Measurements from ENCODE around the gene SEMA6A.

Gene SEMA6A

DNA sequence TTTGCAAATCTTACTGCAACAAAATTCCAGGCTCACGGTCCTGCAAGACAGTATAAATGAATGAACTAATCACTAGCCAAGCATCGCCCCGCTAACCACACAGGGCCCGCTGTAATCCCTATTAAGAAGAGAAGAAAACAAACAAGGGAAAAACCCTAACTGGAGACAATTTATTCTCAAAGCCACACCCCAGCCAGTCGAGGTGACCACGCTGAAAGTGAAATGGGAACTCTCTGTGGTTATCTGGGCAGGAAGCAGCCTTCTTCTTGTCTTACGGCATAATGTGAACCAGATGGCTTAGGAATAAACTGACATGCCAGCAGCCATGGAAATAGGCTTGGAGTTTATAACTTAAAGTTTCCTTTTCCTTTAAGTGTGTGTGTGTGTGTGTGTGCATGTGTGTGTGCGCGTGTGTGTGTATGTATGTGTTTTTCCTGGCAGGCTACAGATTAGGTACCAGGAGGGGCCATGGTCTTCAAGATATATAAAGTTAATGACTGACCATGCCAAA, 120.2 kb downstream of the SEMA6A start:
- DNase-seq, result peak; percentile 94

DNA sequence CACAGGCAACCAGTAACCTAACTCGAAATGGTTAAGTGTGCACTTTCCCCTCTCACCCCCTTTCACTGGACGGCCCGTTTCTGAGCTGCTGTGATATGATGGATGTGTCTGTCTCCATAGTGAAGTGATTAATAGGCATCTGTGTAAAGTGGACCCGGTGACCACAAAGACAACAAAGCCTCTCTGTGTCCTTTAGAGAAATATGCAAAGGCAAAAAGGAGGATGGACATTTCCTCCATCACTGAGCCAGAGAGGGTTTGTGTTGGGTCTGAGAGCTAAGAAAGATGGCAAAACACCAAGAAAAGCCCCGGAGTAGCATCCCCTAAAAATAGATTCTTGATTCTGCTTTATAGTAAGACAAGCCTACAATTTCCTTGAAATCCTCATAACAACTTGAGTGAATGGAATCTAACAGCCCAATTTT, 120.6 kb downstream of the SEMA6A start:
- DNase-seq, result no peak

DNA sequence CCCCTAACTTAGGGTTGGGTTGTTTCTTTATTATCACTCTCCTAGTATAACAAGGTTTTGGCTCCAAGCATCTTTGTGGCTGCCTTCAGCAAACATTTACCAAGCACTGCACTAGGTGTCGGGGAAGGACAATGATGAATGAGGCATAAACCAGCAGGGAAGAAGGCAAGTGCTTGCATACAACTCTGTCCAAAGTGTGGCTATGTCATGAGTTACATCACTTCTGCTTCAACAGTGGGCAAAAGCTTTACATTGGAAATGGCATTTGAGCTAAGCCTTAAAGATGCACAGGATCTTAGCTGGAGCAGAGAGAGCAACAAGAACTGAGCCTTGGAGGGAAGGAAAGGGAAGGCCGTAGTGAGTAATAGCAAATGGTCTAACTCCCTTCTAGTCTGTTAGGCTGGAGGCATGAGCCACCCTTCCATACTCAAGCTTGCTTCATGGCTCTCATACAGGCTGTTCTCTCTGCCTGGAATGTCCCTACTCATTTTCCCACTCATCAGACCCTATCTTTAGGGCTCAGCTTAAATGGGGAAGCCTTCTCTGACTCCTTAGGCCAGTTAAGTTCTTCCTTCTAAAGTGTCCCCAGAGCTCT, 121.8 kb downstream of the SEMA6A start:
- no peak for DNase-seq

DNA sequence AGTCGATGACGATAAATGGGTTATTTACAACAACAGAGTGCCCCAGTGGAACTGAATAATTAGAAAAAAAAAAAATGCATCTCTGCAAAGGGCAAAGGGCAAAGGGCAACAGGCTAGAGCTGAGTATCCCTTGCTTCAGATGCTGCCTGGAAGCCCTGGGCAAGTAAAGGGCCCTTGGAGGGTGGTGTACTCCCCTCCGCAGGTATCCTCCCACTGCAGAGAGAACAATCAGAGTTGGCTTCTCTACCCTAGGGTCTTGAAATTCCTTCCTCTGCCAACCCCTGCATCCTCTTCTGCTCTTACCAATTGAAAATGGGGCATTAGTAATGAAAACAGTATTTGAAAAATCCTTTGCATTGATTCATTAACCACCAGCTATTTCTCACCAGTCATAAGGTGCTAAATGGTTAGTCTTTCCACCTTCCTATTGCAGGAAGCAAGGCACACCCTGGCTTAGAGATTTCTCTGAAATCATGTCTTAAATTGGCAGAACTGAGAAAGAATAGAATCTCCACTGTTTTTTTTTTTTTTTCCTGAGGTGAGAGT, 122.6 kb downstream of the SEMA6A start:
- peak; percentile 14 for DNase-seq

DNA sequence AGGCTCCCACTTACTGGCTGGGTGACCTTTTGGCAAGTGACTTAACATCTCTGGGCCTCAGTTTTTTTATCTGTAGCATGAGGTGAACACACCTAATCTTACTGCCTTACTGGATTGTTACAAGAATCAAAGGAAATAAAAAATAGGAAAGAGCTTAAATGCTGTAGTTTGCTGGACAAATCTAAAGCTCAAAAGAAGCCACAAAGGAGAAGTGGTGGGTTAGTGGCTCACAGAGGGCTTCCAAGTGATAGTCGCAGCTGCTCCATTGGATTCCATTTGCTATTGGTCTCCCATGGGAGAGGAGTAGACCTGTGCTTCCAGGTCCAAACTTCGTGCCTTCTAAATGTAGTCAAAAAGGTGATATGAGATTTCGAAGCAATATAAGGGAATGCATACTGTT, 123.6 kb downstream of the SEMA6A start:
- DNase-seq, result no peak

DNA sequence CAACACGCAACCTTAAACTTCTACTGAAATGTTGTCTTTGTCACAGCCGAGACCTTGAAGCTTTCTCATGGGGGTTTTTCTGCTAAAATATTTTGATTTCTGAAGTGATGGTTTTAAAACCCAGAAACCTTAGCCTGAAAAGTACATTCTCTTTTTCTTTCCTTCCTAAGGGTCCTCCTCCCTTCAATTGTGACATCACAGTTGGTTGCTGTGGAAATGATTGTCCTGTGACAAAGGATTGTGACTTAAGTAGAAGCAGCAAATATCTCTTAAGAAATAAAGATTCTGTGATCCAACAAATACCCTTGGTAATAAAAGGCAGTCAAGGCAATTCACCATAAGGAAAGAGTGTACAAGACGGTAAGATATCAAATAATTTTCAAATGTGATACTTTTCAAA, 125.2 kb downstream of the SEMA6A start:
- no peak for DNase-seq

DNA sequence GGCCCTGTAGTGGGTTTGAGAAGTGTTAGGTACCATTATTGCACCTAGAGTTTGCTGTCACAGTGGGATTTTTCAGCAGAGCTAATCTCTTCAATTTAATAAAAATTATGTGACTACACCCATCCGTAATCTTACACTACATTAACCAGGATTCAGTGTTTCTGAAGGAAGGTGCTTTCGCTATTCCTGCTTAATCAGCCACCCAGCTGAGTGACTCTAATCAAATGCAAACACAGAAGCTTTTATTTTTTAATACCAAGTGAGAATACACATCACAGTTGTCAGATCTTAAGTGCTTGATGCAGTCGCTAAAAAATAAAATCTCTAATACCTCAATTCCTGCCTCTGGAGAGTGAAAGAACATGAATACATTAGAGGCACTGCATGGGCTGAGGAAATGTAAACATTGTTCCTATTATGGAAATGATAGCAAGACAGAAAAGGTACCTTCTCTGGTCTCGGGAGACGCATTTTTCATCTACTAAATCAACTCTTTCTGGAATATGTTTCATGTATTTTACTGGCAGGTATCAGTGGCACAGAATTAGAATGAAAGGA, 125.7 kb downstream of the SEMA6A start:
- DNase-seq, result no peak

DNA sequence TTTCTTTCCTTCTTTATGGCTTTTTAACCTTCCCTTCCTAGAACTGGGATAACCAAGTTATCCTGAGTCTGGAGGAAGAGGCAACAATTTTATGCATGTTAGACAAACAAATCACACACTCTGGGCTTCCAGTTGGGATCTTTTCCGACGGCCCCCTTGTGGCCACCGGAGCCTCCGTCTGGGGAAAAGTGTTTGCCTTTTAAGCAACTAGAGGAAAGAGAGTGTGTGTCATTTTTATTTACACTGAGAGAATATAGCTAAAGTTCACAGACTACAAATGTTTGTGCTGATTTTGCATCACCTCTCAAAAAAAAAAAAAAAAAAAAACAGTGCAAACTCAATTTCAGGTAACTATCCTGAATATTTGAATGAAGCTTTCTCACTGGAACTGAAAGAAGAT, 126.2 kb downstream of the SEMA6A start:
- DNase-seq, result no peak

DNA sequence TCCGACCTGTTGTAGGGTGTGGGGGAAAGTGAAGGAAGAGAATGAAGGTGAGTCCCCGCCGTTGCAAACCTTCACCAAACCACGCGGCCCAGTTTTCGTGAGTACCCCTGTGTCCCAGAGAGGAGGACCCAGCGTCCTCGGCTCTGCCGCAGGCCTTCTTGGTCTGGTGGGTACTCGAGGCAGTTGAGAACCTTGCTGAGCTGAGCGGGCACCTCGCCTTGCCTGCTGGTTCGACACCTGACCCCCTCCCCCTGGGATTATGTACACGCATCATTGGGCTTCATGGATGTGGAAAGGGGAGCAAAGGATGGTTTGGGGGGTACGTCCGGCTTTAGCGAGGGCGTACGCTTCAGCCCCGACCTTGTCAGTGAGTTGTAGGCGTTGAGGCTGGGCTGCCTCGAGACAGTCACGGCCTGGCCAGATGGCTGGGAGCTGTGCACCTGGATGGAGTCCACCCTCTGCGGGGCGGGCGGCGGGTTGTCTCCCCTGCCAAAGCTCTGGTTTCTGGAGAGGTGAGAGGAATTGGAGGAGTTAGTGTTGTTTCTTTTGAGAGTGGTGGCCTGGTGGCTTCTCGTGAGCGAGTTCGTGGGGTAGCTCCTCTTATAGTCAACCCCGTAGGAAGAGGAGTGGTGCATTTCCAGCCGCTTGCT, 128.1 kb downstream of the SEMA6A start:
- DNase-seq, result no peak

DNA sequence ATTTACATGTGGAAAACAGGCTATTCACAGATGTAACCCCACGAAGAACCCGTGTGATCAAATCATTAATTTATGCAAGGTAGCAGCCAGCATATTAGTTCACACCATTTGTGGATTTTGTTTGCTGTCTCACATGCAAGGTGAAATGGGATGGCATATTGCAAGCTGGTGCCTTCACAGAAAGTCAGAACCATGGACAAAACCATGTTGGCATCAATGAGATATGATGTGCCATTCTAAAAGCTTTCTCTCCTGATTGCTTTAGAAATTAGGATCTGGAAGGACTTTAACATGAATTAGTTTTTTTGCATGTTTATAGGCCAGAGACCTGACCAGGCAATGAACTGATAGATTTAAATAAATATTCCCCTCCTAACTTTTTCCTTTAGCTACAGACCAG, 129.3 kb downstream of the SEMA6A start:
- no peak for DNase-seq

DNA sequence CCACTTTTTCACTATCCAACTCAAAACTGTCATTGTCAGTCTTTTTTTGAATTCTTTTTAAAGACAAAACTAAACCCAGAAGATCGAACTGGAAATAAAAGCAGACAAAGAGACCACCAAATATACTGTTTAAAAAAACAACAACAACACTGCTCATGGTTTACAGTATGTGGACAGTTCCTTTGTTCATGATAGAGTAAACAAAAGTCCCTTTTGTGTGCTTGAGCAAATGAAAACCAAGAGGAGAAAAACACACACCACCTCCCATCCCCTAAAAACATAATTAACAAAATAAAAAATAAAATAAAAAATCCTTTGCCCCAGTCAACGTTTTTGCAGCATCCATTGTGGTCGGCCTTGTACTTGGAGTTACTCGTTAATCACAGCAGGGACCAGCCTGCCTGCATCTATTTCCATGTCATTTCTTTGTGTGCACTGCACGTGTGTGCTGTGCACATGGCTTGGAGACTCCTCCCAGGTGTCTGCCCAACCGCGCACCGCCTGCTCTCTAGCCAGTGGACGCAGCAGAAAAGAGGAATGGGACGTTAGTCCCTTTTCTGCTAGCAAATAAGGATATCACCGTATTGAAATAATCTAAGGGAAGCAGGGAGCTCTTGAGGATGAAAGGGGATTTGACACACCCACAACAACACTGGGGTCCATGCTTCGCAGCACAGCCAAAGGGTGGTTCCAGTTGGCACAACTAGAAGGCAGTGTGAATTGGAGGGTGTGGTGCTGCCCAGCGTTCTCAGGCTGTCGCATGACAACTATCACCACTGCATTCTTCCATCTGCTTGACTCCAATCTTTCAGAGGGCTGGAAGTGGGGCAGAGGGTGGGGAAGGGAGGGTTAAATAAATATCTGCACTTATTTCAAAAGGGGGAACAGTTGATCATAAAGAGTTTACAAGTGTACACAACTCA, 130.0 kb downstream of the SEMA6A start:
- no peak for DNase-seq

DNA sequence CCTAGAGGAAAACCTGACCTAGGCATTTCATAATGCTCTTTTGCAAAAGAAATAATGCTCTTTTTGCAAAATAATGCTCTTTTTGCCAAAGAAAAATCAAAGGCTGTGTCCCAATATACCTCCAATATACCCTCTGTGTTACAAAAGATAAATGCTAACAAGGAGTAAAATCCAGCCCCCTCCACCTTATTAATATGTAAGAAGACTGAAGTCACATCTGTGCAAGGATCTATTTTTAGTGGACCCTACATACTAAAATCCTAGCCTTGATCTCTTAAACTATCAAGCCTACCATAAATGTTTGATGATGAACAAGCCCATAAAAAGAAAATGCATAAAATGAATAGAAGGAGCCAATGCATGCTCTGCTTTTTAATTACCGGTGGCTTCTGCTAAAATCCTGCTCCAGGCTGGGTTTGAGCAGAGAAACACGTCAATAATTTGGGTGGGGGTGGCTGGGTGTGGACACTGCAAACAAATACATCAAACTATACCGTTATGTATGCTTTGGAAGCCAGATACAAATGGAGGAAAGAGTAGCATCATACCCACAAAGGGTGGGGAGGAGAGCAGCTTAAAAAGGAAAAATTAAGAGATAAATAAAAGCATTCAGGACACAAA, 131.6 kb downstream of the SEMA6A start:
- DNase-seq, result no peak

DNA sequence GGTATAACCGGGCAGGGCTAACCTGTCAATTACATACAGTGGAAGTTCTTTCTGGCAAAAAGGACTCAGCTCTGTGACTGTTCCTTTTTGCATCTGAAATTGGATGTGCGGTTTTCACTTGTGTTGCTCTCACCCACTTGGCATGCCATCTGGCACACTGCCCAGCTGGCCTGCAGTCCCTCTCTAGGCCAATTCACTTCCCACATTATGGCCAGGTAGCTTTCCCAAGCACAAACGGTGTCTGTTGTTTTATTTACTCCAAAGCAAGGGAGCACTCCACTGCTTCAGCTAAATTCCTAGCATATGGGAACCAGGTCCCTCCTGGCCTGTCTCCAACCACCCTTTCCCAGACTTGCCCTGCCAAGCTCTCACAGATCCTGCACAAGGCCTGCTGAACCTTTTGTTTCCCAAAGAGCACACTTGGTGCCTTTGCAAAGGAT, 132.5 kb downstream of the SEMA6A start:
- peak; percentile 59 for DNase-seq

DNA sequence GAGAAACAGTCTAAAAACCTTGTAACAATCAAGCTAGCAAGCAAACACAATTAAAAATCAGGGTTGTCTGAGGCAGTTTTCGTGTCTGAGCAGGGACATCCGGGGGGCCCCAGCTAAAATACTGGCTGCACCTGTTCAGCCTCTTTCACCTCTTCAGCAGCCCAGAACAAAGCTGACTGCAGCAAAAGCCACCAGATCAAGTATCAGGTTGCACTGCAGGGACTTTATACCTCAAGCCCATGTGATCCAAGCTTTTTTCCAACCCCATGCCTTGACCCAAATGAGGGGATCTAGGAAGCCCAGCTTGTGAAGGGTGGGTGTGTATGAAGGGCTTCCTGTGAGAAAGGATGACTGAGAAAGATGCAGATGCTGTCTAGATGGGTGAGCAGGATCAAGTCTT, 133.4 kb downstream of the SEMA6A start:
- DNase-seq, result no peak

DNA sequence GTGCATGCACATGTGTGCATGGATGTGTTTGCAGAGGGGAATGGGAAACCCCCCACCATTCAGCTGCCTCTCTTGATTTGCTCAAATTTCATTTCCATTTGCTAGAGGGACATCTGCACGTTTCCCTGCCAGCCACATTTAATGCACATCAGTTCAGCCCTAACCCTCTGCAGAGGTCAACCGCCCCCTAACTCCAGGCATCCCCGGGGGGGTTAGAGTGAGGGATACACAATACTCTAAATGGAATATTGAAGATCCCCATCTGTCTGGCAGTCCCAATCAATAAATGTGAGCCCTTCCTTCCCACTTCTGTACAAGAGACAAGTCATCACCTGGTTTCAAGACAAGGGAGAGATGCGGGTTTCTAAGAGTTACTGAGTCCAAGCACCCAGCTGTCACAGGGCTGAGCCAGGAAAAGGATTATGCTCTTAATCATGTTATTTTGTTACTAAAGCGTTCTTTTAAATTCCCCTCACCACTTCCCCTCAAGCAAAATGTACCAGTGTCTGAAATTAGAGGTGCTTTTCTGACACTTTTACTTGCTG, 134.1 kb downstream of the SEMA6A start:
- no peak for DNase-seq

DNA sequence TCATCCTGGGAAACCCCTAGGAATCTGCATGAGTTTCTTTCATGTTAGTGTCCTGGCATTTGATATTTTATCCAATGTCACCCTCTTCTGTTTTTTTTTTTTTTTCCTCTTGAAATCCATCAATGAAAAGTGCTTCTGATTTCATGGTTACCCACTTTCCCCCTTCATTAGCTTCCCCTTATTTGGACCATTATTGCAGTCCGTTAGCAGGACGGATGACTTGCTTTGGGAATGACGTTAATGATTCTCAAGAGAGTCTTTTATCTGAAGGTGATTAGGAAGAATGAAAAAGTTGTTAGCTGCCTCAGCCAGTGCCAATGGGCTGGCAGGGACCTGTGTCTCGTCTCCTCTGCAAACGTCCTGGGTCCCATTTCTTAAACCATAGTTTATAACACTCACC, 134.7 kb downstream of the SEMA6A start:
- no peak for DNase-seq

DNA sequence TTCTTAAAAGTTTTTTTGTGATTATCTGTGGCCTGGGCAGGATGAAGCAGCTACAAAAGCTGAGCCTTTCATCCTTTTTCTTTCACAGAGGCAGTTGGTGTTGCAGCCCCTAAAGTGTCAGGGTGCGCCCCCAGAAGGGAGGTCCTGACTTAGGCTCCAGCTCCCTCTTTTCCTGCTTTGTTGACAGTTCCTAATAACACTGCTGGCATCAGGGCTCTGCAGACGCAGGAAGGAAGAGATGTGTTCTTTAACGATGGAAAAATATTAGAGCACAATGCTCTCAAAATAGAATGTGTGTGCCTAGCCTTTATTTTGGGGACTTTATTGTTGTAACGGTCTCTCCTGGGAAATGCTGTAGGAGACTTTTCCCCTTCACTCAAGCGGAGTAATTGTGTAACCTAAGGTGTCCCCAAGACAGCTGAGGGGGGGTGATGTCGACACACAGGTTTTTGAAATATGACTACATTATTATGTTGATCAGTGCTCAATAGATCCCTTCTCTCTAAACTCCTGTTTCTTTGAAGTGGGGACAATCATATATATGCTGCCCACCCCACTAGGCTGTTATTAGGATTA, 135.6 kb downstream of the SEMA6A start:
- DNase-seq, result no peak

DNA sequence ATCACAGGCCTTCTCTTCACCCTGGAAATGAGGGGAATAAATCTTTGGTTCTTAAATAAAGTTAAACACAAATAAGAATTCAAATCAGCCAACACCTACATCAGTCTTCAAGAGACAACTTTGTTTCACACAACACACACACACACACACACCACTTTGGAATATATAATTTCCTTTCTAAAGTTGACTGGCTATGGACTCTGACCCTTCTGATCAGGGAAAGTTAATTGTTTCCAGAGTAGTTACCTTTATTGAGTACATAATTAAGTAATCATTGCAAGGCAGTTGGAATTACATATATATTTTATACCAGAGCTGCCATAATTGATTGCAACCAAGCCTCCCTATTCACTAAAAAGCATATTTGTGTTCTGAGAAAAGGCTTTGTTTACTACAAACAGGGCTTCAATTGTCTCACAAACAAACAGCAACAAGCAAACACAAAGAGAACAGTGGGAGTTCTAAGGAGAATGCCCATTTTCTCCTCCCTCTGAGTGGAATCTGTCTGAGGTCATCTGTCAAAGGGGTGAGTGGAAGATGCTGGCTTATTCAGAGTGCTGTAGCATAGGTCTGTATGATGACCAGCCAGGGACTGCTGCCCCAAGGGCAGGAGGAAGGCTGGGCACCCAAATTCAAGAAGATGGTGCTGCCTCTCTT, 136.6 kb downstream of the SEMA6A start:
- DNase-seq, result no peak

DNA sequence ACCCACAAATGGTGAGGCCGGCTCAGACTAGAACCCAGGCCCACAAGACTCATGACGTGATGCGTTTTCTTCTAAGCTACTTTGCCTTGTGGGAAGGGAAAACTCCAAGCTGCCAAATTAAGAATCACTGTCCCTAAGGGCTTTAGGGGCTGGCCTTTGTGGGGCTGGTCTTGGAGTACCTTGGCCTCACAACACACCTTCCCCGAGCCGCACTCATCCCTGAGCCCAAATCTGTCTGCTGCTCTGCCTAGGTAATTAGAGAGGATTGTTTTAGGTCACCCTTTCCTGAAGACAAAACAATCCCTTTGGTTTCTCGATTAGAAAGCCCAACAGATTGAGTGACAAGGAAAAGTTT, 137.3 kb downstream of the SEMA6A start:
- DNase-seq, result no peak

DNA sequence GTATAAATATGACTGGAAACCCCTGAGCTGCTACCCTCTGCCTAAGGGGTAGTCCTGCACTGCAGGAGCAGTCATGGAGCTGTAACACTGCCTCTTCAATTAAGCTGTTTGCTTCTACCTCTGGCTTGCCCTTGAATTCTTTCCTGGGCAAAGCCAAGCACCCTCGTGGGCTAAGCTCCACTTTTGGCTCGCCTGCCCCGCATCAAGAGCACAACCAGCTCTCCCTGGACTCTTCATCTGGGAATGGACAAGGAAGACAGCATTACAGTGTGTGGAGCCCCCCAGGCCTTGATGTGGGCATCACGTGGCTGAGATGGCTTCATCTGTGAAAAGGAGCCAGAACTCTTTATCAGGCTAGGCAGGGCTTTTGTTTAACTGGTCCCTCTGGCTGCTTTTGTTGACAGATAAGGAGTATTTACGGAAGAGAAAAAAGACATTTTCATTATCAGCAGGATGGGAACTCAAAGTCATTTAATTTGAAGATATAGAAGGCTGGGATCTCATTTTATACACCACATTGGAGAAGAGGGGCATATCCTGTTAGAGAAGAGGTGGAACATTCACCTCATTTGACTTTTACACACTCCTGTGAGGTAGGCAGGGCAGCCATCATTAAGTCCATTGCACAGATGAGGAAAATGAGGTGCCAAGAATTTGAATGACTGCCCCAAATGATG, 137.8 kb downstream of the SEMA6A start:
- DNase-seq, result no peak

DNA sequence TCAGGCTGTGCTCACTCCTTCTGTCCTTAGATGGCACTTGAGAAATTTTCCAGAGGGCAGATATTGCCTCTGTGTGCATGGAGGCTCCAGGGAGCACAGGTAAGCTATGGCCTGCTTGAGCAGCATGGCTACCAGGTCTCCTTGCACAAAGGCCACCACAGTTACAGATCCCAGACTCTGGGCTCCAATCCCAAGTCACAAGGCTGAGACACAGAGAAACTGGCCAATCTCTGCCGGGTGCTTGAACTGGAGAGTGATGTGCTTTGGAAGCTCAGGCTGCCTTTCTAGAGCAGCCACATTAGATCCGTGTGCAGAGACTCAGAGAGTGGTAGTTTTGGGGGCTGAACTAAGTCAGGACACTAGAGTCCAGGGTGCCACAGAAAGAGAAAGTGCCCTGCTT, 145.7 kb downstream of the SEMA6A start:
- DNase-seq, result no peak

All from fibroblast of skin of right biceps (primary cell).